Measurements from ENCODE around the gene NCMAP. TPM values are rescaled to one million over a fixed set of nuclear protein-coding genes. Genes with fewer than 3 reads are reported as not detected.

The NCMAP gene
- total RNA-seq, 1 experiment from 2014 or later: 0.33 TPM

DNA sequence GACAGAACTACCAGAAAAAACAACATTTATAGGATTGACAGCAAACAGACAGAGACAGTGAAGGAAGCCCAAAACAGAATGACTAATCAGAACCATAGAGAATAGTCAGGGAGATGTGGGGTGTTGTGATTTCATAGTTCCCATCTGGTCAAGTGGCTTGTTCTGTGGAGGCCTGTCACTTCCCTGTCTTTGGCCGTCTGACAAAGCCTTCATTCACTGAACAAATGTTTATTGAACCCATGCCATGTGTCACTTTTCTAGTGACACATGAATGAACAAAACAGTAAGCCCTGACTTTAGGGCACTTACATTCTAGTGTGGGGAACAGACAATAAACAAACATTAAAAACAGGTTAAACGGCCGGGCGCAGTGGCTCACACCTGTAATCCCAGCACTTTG is 84.0 kb downstream of the NCMAP start:
- peaks cover 10% of the 10 kb centered on the region for H3K4me1 ChIP-seq (ENCODE audit: control insufficient read depth, insufficient read depth, low read length)
- no peak for TF ChIP-seq POLR2AphosphoS5 (IDR thresholded peaks at IDR 0.05; ENCODE audit: low read depth, low read length)
- TF ChIP-seq SIN3A (IDR thresholded peaks at IDR 0.05; ENCODE audit: borderline replicate concordance, insufficient read depth, low read depth, low read length): no peak
- TF ChIP-seq, protein P1, sequence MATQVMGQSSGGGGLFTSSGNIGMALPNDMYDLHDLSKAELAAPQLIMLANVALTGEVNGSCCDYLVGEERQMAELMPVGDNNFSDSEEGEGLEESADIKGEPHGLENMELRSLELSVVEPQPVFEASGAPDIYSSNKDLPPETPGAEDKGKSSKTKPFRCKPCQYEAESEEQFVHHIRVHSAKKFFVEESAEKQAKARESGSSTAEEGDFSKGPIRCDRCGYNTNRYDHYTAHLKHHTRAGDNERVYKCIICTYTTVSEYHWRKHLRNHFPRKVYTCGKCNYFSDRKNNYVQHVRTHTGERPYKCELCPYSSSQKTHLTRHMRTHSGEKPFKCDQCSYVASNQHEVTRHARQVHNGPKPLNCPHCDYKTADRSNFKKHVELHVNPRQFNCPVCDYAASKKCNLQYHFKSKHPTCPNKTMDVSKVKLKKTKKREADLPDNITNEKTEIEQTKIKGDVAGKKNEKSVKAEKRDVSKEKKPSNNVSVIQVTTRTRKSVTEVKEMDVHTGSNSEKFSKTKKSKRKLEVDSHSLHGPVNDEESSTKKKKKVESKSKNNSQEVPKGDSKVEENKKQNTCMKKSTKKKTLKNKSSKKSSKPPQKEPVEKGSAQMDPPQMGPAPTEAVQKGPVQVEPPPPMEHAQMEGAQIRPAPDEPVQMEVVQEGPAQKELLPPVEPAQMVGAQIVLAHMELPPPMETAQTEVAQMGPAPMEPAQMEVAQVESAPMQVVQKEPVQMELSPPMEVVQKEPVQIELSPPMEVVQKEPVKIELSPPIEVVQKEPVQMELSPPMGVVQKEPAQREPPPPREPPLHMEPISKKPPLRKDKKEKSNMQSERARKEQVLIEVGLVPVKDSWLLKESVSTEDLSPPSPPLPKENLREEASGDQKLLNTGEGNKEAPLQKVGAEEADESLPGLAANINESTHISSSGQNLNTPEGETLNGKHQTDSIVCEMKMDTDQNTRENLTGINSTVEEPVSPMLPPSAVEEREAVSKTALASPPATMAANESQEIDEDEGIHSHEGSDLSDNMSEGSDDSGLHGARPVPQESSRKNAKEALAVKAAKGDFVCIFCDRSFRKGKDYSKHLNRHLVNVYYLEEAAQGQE (IDR thresholded peaks at IDR 0.05; ENCODE audit: insufficient read depth in 1 of 2, low read depth in 2 of 2, low read length in 1 of 2): no peak
- TF ChIP-seq, protein P2, sequence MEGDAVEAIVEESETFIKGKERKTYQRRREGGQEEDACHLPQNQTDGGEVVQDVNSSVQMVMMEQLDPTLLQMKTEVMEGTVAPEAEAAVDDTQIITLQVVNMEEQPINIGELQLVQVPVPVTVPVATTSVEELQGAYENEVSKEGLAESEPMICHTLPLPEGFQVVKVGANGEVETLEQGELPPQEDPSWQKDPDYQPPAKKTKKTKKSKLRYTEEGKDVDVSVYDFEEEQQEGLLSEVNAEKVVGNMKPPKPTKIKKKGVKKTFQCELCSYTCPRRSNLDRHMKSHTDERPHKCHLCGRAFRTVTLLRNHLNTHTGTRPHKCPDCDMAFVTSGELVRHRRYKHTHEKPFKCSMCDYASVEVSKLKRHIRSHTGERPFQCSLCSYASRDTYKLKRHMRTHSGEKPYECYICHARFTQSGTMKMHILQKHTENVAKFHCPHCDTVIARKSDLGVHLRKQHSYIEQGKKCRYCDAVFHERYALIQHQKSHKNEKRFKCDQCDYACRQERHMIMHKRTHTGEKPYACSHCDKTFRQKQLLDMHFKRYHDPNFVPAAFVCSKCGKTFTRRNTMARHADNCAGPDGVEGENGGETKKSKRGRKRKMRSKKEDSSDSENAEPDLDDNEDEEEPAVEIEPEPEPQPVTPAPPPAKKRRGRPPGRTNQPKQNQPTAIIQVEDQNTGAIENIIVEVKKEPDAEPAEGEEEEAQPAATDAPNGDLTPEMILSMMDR (IDR thresholded peaks at IDR 0.05): no peak
- no peak for TF ChIP-seq TCF7L2 (IDR thresholded peaks at IDR 0.05; ENCODE audit: low read depth, low read length)
- no peak for ATAC-seq
- no peaks in the 10 kb centered on the region for H3K27me3 ChIP-seq (ENCODE audit: control insufficient read depth, insufficient read depth, low read length)
- ChIA-PET POLR2A (interaction anchor here (0.6 kb wide), 1 partner anchor 44 kb away, joined by 3 read pairs; no protein-coding TSS in a partner anchor), CTCF (interaction anchor here (0.6 kb wide), 1 partner anchor 490 kb away, joined by 3 read pairs; no protein-coding TSS in a partner anchor)
- H3K4me3 ChIP-seq (ENCODE audit: low read depth in 2 of 2, low read length in 2 of 2): no peak overlapping the region
- intact Hi-C loops (cut with micrococcal nuclease; ENCODE audit: unreplicated experiment): loop anchor here (5.0 to 10.0 kb wide), 3 partner anchors 43 to 225 kb away; partner anchors contain the start of genes NIPAL3 and STPG1
- in situ Hi-C loops (cut with HindIII; ENCODE audit: low pct_unique_long_range_greater_than_20kb, low sequenced_read_pairs): loop anchor here (10.0 kb wide), 1 partner anchor 245 kb away; no protein-coding TSS in a partner anchor
- BruUV-seq (replicated peaks): no TSS peak
- no peaks in the 10 kb centered on the region for H3K9me3 ChIP-seq (ENCODE audit: control insufficient read depth, insufficient read depth, low read depth, low read length)
- DNase-seq (ENCODE audit: low read depth, low spot score): no peak
- no peak overlapping the region for H3K27ac ChIP-seq (ENCODE audit: low read length)
- H3K36me3 ChIP-seq (ENCODE audit: control insufficient read depth, insufficient read depth, low read length): peaks cover 10% of the 10 kb centered on the region

DNA sequence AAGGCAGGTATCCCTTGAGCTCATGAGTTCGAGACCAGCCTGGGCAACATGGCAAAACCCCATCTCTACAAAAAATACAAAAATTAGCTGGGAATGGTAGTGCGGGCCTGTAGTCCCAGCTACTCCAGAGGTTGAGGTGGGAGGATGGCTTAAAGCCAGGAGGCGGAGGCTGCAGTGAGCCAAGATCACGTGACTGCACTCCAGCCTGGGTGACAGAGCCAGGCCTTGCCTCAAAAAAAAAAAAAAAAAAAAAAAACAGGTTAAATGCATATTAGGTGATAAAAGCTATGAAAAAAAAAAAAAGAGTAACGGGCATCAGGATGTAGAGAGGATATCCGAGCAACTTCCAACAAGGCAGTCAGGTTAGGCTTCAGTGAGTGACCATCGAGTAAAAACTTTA is 84.4 kb downstream of the NCMAP start:
- TF ChIP-seq, protein P2 (IDR thresholded peaks at IDR 0.05): no peak
- TF ChIP-seq, protein P1 (IDR thresholded peaks at IDR 0.05; ENCODE audit: insufficient read depth in 1 of 2, low read depth in 2 of 2, low read length in 1 of 2): no peak
- TF ChIP-seq SIN3A (IDR thresholded peaks at IDR 0.05; ENCODE audit: borderline replicate concordance, insufficient read depth, low read depth, low read length): no peak
- TF ChIP-seq TCF7L2 (IDR thresholded peaks at IDR 0.05; ENCODE audit: low read depth, low read length): no peak
- TF ChIP-seq POLR2AphosphoS5 (IDR thresholded peaks at IDR 0.05; ENCODE audit: low read depth, low read length): no peak
- peaks cover 15% of the 10 kb centered on the region for H3K4me1 ChIP-seq (ENCODE audit: control insufficient read depth, insufficient read depth, low read length)
- H3K9me3 ChIP-seq (ENCODE audit: control insufficient read depth, insufficient read depth, low read depth, low read length): no peaks in the 10 kb centered on the region
- BruUV-seq (replicated peaks): no TSS peak
- ATAC-seq: no peak
- H3K27me3 ChIP-seq (ENCODE audit: control insufficient read depth, insufficient read depth, low read length): no peaks in the 10 kb centered on the region
- peaks cover 14% of the 10 kb centered on the region for H3K36me3 ChIP-seq (ENCODE audit: control insufficient read depth, insufficient read depth, low read length)
- ChIA-PET POLR2A (interaction anchor here (0.6 kb wide), 1 partner anchor 43 kb away, joined by 3 read pairs; no protein-coding TSS in a partner anchor), CTCF (interaction anchor here (0.6 kb wide), 1 partner anchor 490 kb away, joined by 3 read pairs; no protein-coding TSS in a partner anchor)
- DNase-seq (ENCODE audit: low read depth, low spot score): no peak
- intact Hi-C loops (cut with micrococcal nuclease; ENCODE audit: unreplicated experiment): no loop called here
- in situ Hi-C loops (cut with HindIII; ENCODE audit: low pct_unique_long_range_greater_than_20kb, low sequenced_read_pairs): no loop called here
- no peak overlapping the region for H3K27ac ChIP-seq (ENCODE audit: low read length)
- H3K4me3 ChIP-seq (ENCODE audit: low read depth in 2 of 2, low read length in 2 of 2): no peak overlapping the region

Data from Panc1 (cell line).